Activated CD4-positive, alpha-beta T cell treated with anti-CD3 and anti-CD28 coated beads, Interleukin-10, Interleukin-2, amounts not matched to agents 100 ng/mL and 50 ng/mL, durations not matched to agents 16 hours and 8 hours (primary cell): ENCODE data around the gene MYEF2.

Experiments
- DNase-seq: peaks from one replicate; pipeline ENCODE4 v3.0.0-alpha.2; 2020

MYEF2 gene

DNA sequence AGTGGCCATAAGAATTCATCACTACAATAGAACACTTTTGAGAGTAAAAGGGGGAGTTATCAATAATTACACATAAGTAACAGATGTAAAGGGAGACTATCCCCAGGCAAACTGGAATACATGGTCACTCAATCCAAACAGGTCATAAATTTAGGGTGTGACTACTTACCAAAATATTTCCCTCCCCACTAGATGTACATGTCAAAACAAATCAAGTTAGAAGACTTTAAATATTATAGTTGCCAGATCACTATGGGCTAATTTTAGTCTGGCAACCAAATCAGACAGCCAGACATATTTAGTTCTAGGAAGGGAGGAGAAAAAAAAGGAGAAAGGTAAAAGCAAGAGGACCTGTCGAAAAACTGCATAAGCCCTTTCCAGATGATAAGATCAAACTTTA is 34.2 kb downstream of the MYEF2 start:
- no peak for DNase-seq

DNA sequence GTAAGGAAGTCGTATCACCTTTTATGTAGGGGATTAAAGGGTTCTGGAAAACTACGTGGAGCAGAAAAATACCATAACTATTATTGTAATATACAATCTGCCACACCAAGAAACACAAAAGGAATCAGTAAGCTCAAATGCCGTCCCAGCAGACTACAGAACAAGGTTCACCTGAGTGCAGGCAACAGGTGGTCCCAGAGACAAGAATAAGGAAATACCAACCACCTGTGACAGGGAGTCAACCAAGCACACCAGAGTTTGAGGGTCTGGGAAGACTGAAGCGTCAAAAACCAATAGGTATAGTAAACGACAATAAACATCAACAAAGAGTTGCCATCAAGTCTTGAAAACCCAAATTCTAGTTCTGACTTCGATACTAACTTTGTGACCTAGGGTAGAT is 45.2 kb downstream of the MYEF2 start:
- no peak for DNase-seq

DNA sequence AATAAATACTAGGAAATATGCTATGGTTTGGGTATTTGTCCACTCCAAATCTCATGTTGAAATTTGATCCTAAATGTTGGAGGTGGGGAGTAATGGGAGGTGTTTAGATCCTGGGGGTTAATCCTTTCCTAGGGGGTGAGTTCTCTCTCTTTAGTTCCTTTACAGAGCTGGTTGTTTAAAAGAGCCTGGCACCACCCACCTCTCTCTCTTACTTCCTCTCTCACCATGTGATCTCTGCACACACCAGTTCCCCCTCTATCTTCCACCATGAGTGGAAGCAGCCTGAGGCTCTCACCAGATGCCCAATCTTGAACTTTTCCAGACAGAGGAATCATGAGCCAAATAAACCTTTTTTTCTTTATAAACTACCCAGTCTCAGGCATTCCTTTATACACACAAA is 46.8 kb downstream of the MYEF2 start:
- no peak for DNase-seq

DNA sequence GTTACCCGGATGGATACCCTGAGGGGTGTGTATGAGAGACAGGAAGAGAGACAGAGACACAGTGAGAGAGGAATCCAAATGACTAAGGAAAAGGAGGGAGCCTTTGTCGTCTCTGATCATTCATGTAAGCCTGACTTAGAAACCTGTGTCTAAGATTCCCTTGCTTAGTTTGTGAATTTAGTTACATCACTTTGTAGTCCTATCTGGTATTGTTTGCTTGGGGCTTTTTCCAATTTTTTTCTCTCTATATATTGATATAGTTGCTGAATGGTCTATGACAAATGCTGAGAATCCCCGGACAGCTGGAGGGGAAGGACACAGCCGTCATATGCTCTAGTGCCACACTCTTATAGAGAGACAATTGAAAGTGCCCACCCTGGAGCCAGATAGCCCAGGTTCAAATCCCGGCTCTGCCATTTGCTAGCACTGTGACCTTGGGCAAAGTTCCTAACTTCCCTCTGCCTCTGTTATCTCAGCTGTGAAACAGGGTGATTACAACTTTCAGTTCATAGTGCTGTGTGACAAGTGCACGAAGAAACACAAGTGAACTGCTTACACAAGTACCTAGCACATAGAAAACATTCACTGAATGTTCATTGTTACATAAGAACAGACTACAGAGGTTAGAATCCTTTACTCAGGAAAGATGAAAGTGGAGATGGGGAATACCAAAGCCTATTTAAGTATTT is 51.3 kb downstream of the MYEF2 start:
- DNase-seq = no peak

GRCh38 chr15:48121849-48122248 is 56.2 kb downstream of the MYEF2 start:
- no peak for DNase-seq

GRCh38 chr15:48120745-48121144 is 57.4 kb downstream of the MYEF2 start, which contains the start of gene SLC24A5:
TSS of gene SLC24A5 (plus strand) at chr15:48120990. CDS start at chr15:48121045, 55 bp downstream.
- DNase-seq = no peak

- no peak for DNase-seq
Measured at GRCh38 chr15:48119277-48119676, 58.8 kb downstream of the MYEF2 start.

DNA sequence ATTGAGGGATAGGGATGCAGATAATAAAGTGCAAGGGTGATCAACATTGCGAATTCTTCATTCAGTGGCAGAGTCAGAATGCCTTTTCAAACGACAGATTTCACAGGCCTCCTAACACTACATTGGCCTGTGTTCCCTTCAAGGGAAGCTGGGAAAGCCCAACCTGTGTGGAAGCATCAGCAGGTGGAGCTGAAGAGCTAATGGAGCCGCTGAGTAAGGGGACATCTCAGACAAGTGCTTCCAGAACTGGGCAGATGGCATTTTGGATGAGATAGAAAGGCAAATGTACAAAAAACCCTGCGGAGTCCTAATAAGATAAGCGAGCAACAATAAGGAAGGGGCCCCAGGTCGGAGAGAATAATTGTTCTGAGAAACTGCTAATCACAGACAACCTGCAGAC is 65.9 kb downstream of the MYEF2 start:
- DNase-seq = no peak

DNA sequence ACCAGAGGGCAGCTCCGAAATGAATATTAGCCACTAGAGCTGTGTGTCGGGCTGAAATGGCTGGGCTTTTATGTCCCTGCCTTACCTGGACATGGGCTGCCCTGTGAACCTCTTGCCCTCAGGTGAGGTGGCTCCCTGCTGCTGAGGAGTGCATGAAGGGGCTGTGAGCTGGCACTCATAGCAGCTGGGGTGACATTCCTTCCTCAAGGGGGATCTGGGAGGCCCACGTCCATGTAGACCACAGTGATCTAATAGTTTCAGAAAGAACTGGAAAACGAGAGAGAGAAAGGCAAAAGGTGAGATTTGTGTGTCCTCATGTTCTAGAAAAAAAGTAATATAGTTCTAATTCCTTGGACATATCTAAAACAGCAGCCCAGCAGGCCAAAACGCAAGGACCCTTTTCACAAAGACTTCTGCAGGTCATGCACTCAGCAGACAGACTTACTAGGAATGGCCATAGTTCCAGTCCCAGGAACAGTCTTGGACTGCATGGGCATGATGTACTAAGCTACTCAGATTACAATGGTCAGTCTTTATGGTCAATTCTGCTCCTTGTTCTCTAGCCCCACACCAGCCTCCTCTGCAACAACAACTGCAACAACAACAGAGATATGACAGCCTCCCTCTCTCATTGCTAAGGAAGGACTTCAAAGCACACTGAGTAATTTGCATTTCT is 68.1 kb downstream of the MYEF2 start:
- DNase-seq = no peak

- no peak for DNase-seq
Measured at GRCh38 chr15:48109212-48109611, 68.9 kb downstream of the MYEF2 start.

DNA sequence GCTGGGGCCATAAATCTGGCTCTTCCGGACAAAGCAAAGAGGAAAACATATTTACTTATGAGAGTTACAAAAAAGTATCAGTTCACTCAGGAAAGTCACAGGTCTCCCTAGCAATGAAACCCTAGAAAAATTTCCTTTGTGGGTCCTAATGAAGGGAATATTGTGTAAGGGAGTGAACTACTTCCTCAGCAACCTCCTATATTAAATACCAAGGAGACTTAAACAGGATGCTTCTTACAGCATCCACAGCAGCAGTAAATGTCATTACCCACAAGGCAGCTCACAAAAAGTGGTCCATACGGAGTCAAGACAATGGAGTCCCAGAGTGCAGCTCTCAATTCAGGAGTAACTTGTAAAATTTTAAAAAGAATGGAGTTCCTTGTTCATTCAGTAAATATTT is 72.2 kb downstream of the MYEF2 start:
- DNase-seq = no peak

DNA sequence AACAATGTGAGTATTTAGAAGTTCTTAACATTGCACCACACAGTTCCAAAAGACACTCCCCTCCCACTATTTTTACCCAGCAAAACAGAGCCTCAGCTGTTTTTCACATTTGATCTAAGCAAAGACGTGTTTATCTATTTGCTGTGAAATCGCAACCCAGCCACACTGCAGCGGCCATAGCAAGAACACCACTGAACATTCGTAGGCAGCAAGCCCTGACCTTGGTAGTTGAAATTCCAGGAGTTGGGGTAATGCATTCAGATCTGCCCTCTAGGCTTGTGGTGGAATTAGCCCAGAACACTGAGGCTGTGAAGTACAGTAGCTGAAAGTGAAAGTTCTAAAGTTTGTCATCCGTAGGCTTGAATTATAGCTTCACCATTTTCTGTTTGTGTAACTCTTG is 74.4 kb downstream of the MYEF2 start:
- no peak for DNase-seq

DNA sequence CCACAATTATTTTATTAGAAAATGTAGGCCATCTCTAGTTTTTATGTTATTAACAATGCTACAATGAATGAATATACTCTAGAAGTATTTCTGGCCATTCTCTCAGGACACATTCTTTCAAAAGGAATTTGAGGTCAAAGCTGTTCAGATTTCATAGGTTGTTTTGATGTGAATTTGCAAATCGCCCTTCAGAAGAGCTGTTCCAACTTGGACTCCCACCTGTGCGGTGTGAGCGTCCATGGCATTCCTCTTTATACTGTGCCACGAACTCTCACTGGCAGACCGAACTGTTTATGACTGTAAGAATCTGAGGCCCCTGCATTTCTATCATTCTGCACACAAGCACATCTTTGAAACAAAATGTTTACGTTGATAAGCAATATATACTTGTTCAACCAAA is 75.9 kb downstream of the MYEF2 start:
- DNase-seq = no peak

GRCh38 chr15:48101376-48101961 is 76.6 kb downstream of the MYEF2 start:
- DNase-seq = no peak

DNA sequence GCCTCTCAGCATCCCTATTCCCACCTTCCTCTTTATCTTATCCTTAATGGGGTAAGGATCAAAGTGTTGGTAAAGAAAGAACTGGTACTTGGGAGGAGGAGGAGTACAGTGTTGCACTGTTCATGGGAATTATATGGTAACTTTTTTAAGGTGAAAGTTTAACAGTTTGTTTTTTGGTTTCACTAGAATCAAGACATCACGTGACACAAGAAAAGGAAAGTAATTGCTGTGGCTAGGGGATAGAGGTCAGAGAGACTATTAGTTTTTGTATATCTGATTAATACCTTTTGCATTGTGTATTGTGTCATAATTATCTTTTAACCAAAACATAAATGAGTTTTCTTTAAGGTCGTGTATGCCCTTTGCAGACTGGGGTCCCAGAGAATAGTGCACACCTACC is 80.8 kb downstream of the MYEF2 start:
- DNase-seq = no peak

DNA sequence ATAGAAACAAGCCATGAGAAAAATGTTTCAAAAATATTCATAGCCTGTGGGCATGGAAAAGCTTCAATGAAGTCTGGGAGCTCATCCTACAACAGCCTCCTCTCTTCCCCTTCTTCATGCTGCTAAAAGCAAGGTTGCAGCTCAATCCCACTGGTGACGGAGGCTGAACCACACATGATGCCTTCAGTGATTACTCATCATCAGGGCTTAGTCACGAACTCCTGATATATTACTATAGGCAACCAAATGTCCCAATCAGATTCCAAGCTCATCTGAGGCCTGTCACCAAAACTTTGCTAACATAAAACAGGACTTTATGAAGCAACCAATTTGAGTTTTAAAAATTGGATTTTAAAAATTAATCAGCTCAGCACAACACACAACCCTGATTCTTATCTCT is 81.3 kb downstream of the MYEF2 start:
- no peak for DNase-seq

DNA sequence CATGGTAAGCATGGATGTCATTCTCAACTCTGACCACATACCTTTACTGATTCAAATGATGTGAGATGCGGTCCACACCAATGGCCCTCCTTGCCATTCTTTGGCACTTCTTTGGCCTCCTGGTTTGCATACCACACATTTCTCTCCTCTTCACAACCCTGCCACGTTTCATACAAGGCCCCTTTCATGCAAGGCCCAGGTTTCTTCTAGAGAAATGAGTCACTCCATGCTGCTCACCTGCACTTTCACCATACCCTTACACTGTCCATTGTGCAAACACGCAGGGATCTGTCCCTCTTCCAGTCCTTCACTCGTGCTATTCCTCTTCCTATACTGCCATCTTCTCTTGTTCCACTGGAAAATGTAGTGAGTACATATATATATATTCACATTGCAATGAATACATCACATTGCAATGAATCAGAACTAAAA is 81.7 kb downstream of the MYEF2 start:
- DNase-seq = no peak

DNA sequence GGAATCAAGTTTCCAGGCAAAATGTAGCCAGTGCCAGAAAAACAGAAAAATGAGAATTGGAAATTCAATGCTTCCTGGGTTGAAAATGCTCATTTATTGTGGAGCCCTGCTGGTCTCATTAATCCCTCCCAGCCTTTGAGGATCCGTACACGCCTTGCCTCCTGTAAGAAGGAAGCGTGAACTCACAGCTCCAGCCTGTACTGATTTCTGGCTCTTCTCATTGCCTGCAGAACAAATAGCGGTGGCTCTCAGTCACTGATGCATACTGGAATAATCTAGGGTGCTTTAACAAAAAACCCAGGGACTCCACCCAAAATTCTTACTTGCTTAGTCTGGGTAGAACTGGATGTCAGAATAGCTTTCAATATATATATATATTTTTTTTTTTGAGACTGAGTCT is 86.6 kb downstream of the MYEF2 start:
- no peak for DNase-seq

- DNase-seq = no peak
Measured at GRCh38 chr15:48090666-48091065, 87.4 kb downstream of the MYEF2 start.

DNA sequence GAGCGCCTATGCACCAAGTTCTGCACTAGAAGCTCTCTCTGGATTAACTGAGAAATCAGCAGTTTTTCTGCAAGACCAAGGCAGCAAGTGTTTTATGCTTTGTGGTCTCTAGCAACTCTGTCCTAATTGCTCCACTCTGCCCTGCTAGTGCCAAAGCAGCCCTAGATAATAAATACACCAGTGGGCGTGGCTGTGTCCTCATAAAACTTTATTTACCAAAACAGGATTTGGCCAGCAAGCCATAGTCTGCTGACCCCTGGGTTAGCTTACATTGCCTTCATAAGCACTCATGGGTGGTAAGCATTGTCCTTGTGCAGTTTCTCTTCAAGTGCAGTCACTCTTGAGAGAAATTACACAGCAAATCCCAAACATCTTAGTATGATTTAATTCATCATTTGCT is 88.0 kb downstream of the MYEF2 start:
- DNase-seq = no peak

DNA sequence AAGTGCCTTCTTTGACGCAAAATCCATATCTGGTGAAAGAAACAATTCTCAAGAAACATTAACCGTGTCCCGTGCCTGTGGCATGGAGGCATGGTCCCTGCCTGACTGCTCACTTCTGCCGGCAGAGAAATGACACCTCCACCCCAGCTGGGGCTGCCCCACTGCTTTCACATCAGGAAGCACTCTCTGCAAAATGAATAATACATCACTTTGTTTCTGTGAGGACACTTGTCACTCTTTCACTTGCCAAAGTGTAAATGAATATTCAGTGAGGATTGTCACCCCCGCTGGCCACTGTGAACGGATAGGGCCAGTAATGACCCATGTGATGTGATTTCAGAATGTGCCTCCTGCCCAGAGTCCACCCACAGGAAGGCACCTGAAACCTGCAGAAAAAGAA is 88.4 kb downstream of the MYEF2 start:
- DNase-seq = no peak

DNA sequence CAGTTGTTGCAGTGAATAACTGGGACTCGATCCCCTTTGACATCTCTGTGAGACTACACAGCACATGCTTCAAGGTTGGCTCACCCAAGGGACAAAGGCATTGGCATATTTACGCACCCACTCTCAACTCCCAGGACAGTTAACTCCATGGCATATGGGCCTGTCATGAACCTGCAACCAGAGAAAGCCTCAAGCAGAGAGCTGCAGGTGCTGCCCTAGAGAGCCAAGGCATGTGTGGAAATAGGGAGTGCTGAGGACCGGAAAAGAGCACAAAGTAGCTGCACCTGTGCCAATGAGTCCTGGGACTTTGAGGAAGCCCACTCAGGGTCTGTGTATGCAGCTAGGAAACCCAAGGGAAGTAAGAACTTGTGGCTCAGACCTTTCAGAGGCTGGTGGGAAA is 90.3 kb downstream of the MYEF2 start:
- no peak for DNase-seq

DNA sequence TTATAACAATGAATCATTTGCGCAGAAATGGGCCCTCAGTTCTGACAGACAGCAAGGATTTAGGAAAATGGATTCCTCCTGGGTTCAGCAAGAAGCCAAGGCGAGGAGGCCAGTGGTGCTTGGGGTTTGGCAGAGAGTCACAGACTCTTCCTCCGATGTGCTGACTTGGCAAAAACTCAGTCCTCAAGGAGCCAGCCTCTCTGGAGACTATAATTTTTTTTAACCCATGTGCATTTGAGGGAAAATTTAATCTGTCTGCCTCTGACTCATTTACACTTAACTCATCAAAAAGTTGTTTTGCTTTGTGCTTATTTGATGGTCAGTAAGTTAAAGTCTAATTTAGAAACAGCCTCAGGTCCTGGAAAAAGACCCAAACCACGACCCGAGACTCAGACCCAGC is 91.5 kb downstream of the MYEF2 start:
- DNase-seq = no peak

- no peak for DNase-seq
Measured at GRCh38 chr15:48086133-48086532, 92.0 kb downstream of the MYEF2 start.

- DNase-seq = no peak
Measured at GRCh38 chr15:48085591-48085930, 92.5 kb downstream of the MYEF2 start.
